Forelimb muscle (tissue), 1 donor: ENCODE measurements around the gene NFIX. TPM values are rescaled to one million over a fixed set of nuclear protein-coding genes. Genes with fewer than 3 reads are reported as not detected.

Source experiments
- DNase-seq: peaks from one replicate; pipeline ENCODE4 v3.0.0-alpha.2; 2013; ENCODE audit warnings: low read depth
- polyA plus RNA-seq: library from polyadenylated mRNA; unstranded; fragments of 120-200 nt; gene quantifications from one replicate; pipeline ENCODE4 v1.2.1, GENCODE V29; 2013; ENCODE audit not compliant: insufficient read length

Gene NFIX
- polyA plus RNA-seq, 1 donor: 111 TPM

DNA sequence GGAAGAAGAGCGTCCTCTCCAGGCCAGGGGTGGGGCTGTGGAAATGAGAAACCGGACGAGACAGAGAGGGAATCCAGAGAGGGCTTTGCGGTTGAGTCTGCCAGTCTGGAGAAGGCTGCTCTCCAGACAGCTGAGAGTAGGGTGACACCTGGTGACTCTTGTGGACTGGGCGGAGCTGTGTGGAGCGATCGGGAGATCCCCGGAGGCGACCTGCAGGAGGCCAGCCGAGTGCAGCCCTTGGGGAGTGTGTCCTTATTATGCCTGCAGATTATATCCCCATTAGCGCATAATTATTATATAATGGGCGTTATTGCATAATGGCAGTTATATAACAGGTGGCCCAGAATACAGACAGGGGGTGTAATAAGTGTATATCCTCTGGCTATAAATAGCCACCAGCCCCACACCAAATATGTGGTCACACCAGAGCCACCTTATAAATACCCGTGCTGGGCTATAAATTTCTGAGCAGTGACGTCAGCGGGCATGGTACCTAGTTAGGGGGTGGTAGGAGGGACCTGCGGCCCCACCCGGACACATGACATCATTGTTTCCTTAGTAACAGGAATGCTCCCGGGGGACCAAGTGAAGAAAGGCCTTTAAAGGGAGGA lies 41.2 kb downstream of the NFIX start:
- DNase-seq: no peak

DNA sequence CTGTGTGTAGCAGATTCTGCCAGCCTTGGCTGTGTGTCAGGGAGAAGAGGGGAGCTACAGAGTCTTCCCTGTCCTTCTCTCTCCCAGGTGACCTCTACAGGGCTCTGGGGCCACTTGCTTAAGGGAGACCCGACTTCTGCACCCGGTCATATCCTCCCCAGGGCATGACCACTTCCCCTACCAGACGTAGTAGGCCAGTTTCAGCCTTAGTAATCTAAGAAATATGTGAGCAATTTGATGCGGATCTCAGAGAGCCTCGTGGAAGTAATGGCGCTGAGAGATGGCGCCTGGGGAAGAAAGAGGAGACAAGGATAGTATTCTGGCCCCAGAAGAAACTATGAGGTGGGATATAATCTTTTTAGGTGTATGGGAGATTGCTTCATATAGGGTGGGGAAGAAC lies 41.9 kb downstream of the NFIX start:
- no peak for DNase-seq

DNA sequence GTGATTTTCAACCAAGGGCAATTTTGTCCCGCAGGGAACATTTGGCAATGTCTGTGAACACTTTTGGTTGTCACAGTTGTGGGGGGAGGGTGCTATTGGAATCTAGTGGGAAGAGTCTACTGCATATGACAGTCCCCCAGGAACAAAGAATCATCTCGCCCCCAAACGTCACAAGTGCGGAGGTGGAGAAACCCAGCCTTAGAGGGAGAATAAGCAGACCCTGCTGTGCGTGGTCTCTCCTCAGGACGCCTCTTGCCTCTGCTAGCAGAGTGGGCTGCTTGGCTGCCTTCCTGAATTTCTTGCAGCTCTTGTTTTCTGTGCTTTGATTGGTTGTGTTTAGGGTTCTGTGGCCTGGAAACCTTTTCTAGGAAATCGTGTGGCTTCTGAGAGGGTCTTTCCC lies 42.5 kb downstream of the NFIX start:
- no peak for DNase-seq

DNA sequence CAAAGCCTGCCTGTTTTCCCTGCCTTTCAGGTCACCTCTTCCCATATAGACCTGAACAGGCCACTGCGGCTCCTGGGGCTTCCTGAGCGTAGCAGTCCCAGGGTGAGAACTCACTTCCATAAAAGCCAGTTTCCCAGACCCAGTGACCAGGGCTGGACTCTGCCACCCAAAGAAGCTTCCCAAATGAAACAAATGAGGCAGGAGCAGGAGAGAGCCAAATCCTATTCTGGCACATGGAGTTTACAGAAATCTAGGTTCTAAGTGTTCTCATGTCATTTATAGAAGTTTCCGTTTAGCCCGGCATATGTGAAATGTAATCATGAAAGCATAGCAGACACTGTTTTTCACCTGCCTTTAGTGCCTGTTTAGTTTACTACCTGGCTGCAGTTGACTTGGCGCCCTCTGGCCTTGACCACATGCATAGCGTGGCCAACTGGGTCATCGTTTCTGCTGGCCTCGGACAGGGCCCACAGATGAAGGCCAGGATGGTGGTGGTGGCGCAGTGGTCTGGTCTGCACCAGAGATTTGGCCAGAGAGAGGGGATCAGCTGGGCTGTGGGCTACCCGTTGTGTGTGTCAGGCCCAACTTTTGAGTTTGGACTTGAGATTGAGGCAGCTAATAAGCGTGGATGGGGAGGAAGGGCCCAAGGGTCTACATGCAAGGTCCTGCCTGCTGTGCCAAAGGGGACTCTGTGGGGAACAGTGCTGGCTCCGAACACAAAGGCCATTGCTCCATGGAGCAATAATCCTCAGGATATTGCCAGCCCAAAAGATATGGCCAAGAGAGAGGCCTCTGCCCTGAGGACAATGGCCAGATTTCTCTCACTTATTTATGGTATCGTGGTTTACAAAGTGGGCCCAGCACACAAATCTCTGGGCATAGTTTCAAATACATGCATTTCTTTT lies 43.3 kb downstream of the NFIX start:
- no peak for DNase-seq

DNA sequence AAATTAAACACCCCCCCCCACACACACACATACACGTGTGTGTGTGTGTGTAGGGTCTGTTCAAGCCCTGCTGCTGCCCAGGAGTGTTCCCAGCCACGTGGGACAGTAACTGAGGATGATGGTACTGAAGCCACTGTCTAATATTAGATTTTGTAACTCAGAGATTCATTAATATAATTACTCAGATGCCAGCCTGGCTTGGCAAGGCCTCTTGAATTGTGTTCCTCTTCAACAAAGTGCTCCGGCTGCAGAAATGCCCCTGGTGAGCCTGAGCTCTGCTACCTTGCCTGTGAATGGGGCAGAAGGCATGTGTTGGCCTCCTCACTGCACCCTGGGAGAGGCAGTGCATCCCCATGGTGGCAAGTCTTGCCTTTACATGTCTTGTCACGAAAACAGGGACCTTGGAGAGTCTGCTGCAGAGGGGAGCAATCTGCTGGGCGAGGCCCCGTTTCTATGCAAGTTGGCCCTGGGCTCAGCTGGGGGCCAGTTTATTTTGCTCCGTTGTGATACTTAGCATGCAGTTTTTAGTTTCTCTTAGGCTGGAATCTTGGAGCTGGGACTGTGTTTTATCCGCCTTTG lies 44.0 kb downstream of the NFIX start:
- DNase-seq: no peak

DNA sequence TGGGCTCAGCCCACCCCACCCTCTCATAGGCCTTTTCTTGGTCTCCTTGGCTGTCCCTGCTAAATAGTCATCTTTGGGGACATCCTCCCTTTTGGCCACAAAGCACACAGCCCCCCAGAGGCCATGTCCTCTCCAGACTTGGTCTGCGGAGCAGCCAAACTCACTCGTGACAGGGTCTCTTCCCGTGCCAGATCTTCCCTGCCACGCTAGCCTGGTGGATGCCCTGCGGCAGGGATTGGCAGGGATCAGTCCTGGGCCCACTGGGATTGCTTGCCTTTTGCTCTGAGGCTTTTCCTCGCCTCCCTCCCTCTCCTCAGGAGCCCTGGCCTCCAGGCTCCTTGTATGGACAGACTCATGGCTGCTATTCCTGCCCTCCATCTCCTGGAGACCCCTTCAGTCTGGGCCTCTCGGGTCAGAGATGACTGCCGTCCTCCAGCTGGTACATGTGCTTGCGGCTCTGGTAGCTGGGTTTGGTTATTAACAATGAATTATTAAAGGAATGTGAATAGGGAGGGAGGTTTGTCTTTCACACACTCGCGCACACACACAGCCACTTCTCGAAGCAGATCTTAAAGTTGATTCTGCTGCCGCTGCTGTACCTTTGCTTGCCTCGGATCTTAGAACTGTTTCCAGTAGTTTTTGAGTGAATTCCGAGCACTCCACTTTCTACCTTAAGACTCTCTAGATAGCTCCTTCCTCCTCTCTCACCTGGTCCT lies 45.1 kb downstream of the NFIX start:
- no peak for DNase-seq

DNA sequence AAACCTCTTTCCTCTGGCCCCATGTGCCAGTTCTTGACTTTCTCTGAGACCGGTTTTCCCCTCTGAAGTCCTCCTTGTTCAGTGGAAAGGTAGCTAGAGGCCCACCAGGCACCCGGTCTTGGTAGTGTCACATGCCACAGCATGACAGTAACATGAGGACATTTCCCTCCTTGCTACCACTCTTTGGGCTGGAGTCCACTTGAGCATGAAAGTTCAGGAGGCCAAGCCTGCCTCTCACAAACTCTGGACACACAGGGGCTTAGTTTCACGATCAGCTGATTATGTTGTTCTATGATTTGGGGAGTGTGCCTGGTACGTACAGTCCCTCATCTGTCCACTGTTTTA lies 45.6 kb downstream of the NFIX start:
- no peak for DNase-seq

DNA sequence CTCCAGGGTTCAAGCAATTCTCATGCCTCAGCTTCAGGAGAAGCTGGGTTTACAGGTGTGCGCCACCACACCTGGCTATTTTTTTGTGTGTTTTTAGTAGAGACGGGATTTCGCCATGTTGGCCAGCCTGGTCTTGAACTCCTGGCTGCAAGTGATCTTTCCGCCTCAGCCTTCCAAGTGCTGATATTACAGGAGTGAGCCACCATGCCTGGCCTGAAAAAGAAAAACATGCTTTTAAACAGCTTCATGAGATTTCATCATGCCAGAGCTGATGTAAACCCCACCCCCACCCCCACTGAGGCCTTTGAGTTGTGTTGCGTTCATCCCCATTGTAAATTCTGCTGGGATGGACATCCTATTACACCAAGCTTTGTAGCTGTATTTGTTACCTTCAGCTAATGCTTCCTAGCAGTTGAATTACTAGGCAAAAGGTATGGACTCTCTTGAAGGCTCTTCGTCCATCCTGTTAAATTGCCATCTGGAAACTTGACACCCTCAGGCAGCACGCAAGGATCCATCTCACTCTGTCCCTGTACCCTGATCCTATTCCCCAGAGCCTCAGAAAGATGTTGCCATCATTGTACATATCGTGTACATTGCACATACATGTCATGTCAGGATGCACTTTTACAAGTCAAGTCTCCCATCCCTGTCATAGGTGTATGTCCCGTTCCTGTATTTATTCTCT lies 47.3 kb downstream of the NFIX start:
- no peak for DNase-seq

DNA sequence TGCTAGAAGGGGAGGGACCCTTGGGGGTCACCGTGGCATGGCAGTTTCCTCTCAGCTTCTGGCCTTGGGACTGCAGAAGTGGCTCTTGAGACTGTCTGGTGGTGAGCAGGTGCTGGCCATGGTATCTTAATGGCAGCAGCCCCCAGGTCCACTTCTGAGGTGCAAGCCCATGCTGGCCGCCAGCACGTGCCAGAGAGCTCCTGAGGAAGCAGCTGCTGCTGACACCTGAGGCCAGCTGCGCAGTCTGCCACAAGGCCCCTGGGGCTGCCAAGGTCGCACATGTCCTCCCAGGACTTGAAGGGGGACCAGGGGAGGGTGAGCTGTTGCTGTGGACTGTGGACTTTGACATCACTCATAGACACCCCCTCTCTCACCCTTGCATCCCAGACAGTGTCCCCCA lies 48.0 kb downstream of the NFIX start:
- DNase-seq: no peak

DNA sequence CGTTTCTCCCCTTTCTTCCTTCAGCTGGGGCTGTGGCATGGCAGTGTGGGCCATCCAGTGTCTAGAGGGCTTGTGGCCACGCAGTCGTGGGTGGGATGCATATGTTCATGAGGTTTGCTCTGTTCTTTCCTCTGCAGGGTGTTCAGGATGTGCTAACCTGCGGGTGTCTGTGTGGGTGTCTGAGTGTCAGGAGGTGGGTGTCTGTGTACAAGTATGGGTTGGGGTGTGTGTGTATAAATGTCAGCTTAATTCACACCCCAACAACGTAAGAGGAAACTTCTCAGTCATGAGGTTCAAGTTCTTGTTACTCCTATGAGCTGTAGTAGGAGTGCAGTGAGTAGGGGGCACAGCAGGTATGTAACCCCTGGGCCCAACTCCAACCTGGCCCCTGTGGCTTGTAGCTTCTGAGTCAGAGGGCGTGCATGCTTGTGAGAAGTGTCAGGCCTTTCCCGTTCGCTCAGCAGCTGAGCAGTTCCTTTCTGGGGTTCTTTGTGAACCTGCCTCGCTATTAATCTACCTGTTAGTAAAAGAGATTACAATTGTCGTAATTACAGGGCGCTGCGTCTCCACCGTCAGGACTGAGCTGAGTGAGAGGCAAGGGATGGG lies 49.1 kb downstream of the NFIX start:
- DNase-seq: no peak

DNA sequence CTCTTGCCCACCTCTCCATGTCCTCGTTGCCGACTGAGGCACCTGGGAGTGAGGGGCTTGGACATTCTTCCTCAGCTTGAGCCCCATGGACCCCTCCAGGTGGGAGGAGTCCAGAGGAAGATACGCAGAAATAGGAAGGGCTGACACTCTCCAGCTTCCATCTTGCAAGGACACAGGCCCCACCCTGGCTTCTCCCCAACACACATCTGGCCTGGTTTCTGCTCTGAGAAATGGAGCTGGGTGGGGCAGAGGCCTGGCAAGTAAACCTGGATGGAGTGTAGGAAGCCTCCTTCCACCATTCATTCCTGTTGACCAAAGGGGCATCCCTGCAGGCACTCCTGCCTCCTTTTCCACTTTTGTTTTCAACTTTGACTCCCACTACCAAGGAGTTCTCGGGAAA lies 50.5 kb downstream of the NFIX start:
- no peak for DNase-seq

DNA sequence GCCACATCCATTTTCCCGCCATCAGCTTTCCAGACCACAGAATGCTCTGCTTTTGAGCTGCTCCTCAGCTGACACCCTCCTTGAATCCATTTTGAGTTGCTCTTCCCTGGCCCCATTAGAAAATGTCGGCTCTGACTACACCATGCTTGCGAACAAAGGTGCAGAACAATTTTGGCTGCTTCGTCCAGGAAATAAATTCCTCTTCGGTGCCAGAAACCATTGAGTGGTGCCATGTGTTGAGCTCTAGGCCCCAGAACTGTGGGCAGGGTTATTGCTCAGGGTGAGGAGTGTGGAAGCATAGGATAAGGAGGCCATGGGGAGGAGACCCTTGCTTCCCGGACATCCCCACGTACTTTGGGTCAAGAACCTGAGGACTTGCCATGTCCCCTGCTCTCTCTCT lies 52.1 kb downstream of the NFIX start:
- DNase-seq: no peak

DNA sequence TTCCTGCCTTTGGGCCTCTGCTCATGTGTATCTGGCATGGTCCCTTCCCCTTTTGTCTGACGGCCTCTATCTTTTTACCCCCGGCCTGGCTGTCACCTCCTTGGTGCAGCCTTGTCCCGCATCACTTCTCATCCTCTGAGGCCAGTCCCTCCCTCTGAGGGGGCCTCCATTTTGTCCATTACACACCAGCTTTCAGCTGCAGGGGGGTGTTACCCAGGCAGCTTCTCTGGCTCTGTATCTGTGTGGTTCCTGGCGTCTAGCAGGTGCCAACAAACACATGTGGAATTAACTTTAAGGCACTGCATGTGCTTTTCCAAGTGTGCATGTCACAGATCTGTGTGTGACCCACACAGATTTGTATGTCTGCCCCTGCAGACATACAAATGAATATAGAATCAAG lies 55.0 kb downstream of the NFIX start:
- DNase-seq: no peak

DNA sequence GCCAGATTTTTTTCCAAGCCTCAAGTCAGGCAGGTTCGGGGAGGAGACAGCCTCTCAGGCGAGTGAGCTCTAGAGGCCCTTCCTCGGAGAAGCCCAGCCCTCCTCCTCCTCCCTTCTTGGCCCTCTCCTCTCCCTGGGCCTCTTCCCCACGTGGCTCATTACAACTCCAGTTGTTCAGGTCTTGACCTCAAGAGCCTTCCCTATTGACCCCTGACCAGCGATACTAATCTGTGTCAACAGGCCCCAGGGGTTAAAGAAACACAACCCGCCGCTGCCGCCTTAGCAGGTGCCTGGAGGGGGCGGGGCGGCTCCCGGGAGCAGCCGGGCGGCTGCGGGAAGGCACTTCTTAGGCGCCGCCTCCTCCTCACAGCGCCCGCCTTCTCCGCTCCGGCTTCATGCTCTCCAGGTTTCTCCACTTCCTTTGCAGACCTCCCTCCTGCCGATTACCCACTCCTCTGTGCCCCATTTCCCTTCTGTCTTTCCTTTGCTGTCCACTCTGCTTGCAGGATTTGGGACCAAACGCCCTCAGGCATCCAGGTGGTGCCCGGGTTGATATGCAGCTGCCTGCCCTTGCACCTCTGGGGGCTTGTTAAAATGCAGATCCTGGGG lies 56.4 kb downstream of the NFIX start:
- no peak for DNase-seq

DNA sequence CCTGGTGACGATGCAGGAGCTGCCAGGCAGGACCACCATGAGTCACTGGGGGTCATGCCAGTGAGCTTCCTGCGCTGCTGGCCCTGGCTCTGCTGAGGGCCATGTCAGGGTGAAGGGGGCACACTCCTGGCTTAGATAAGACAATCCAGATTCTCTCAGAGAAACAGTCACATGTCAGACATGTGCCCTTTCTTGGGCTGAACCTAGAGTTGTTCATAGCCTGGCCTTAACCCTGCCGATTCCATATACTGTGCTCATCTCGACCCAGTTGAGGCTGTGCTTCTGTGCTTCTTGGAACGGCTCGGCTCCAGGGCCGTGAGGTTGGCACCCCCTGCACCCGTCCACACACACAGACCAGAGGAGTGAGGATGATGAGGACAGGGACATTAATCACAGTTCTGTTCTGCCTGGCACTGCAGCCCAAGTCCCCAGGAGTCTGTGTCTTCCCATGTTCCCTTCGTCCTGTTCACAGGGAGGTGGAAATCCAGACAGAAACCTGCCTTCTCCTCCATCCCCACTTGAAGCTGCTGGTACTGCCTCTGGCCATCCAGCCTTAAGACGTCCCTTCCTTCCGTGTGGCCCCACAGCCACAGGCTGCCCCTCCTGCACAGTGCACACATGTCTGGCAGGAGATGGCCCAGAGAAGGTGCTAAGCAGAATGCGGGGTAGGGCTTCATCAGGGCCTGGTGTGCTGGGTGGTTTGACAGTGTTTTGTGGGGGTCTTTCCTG lies 57.3 kb downstream of the NFIX start:
- DNase-seq: no peak

DNA sequence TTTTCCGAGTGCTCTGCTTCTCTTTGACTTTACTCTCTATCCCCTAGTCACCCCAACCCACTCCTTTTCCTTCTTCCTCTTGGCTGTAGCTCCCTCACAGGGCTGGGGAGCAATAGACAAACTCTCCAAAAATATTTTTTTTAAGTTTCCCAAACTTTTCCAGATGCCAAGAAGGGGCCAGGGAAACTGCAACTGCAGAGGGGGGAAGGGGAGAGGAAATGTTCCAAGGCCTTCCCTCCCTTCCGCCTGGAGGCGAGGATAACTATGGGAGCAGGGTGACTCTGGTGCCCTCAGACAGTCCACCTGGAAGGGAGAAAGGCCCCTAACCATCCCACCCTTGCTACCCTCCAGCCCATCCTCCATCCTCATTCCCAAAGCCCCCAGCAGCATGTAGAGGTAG lies 58.0 kb downstream of the NFIX start:
- DNase-seq: no peak

DNA sequence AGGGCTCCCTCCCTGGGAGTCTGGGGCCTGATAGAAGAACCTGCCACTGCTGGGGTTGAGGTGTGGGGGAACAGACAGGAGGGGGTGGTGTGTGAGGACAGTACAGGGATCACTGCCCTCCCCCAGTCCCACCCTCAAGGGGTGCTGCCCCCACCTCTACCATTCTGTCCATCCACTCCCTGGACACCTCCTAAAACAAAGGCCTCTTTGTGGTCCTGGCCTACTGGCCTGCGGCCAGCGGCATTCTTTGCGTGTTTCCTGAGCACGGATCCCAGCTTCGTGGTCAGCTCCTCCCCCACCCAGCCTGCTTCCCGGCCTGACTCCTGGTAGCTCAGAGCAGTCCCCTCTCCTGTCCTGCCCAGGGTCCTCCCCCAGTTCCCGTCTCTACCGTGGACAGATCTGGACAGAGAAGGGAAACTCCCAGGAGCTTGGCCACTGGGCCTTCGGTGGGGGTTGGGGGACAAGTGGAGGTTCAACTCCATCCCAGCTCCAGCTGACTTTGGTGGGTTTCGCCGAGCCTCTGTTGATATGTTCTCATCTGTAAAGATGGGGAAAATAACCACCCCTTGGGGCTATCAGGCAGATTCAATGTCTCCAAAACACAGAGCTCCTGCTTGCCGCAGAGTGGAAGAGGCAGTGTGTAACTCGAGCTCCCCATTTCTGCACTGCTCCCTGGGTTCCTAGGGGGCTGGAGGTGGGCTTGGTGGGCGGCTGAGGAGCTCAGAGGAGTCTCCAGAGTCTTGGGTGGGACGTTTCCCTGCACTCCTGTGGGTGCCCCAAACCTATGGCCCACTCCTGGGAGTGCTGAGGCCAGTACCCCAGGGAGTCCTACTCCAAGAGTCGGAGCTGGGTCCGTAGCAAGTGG lies 58.7 kb downstream of the NFIX start:
- no peak for DNase-seq

DNA sequence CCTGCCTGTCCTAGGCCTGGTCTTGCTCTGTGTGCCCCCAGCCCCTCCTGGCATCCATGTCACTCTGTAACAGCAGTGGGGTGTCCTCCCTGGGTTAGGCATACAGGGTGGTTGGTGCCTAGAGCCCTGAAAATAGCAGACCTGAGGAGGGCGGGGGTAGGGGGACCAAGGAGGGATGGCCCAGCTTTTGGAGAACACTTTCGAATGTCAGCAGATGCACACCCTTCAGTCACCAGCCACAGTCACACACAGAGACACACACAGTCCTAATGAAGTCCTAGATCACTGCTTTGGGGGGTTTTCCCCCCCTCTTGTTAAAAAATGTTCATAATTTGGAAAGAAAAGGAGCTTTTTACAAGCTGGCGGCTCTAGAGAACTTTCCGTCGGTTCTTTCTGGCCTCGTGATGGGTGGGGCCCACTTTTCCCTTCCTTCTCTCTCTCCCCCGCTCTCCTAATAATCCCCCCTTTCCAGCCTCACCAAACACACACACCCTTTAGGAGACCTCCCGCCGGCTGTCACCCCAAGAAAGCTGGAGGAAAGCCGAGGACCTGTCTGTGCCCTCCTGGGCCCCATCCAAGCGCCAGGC lies 59.4 kb downstream of the NFIX start:
- DNase-seq: no peak
